HG03354 (cell line): ENCODE measurements around the gene ZC3H8.

Experiments used
- ATAC-seq: cut with Tn5 transposase; IDR thresholded peaks from one replicate; pipeline ENCODE4 v1.9.1; 2021; ENCODE audit warnings: mild to moderate bottlenecking; ENCODE audit not compliant: unreplicated experiment, poor library complexity, severe bottlenecking

The ZC3H8 gene

GRCh38 chr2:112199188-112199587, 55.7 kb downstream of the ZC3H8 start:
- ATAC-seq: no peak

- no peak for ATAC-seq
Observed at GRCh38 chr2:112198780-112199179, 56.1 kb downstream of the ZC3H8 start.

- ATAC-seq: no peak
Observed at GRCh38 chr2:112197868-112198267, 57.0 kb downstream of the ZC3H8 start.

GRCh38 chr2:112195950-112196349, 58.9 kb downstream of the ZC3H8 start:
- ATAC-seq: no peak

- no peak for ATAC-seq
Observed at GRCh38 chr2:112195167-112195766, 59.6 kb downstream of the ZC3H8 start.

GRCh38 chr2:112194482-112194881, 60.4 kb downstream of the ZC3H8 start:
- no peak for ATAC-seq

GRCh38 chr2:112194028-112194427, 60.8 kb downstream of the ZC3H8 start:
- no peak for ATAC-seq

- no peak for ATAC-seq
Observed at GRCh38 chr2:112189001-112189556, 65.8 kb downstream of the ZC3H8 start.

GRCh38 chr2:112187805-112188596, 66.8 kb downstream of the ZC3H8 start:
- no peak for ATAC-seq

GRCh38 chr2:112187046-112187715, 67.7 kb downstream of the ZC3H8 start:
- ATAC-seq: no peak

- no peak for ATAC-seq
Observed at GRCh38 chr2:112185131-112185530, 69.7 kb downstream of the ZC3H8 start.

GRCh38 chr2:112184121-112184520, 70.7 kb downstream of the ZC3H8 start:
- ATAC-seq: no peak

- no peak for ATAC-seq
Observed at GRCh38 chr2:112183327-112184025, 71.4 kb downstream of the ZC3H8 start.

- ATAC-seq: no peak
Observed at GRCh38 chr2:112182581-112183034, 72.2 kb downstream of the ZC3H8 start.

GRCh38 chr2:112181571-112182290, 73.1 kb downstream of the ZC3H8 start:
- ATAC-seq: no peak

GRCh38 chr2:112175958-112176573, 78.8 kb downstream of the ZC3H8 start:
- ATAC-seq: no peak

GRCh38 chr2:112175333-112175732, 79.5 kb downstream of the ZC3H8 start:
- ATAC-seq: no peak

- no peak for ATAC-seq
Observed at GRCh38 chr2:112174383-112174782, 80.5 kb downstream of the ZC3H8 start.
